H1 (cell line): ENCODE results near the gene ENO4. TPM values are rescaled to one million over a fixed set of nuclear protein-coding genes. Genes with fewer than 3 reads are reported as not detected.

ENCODE experiments used
- CTCF ChIA-PET: fragments of 300-600 bp; sonication (Branson Sonifier 250); formaldehyde crosslinking; loops from one replicate; lab custom pipeline; 2021; ENCODE audit not compliant: partially characterized antibody; lab: Charles Lee
- POLR2A ChIA-PET: fragments of 300-600 bp; sonication (Branson Sonifier 250); formaldehyde crosslinking; loops from one replicate; lab custom pipeline; 2021; ENCODE audit warnings: inconsistent platforms; ENCODE audit not compliant: partially characterized antibody; lab: Charles Lee
- DNase-seq, 2 experiments: peaks; one replicate each; pipeline versions ENCODE4 v3.0.0 to v3.0.0-alpha.2; 2010 to 2022; ENCODE audit warnings: low spot score in 2 of 2, low read depth in 1 of 2, mixed read lengths in 1 of 2
- FAIRE-seq: peaks from 2 replicates; lab custom pipeline; 2011; peaks lifted over from hg19 to GRCh38; lab: Jason Lieb, UNC
- H2AFZ ChIP-seq: 2 replicates; pipeline ENCODE4 v1.8.1; 2012; ENCODE audit warnings: low read length, inconsistent platforms
- H2AK5ac ChIP-seq: 2 replicates; pipeline ENCODE4 v1.6.1; 2013; ENCODE audit warnings: low read depth, low read length
- H2BK120ac ChIP-seq: replicated peaks from 2 replicates; pipeline ENCODE3; 2013; ENCODE audit warnings: low read depth, low read length, inconsistent platforms
- H2BK12ac ChIP-seq: 2 replicates; pipeline ENCODE4 v1.6.1; 2013; ENCODE audit warnings: low read depth, low read length
- H2BK15ac ChIP-seq: 2 replicates; pipeline ENCODE4 v1.6.1; 2013; ENCODE audit warnings: low read length
- H2BK20ac ChIP-seq: 2 replicates; pipeline ENCODE4 v1.6.1; 2013; ENCODE audit warnings: low read length
- H2BK5ac ChIP-seq: 2 replicates; pipeline ENCODE4 v1.6.1; 2013; ENCODE audit warnings: low read depth, low read length
- H3K14ac ChIP-seq: 2 replicates; pipeline ENCODE4 v1.6.1; 2013; ENCODE audit warnings: inconsistent platforms; ENCODE audit not compliant: insufficient read length
- H3K18ac ChIP-seq: 2 replicates; pipeline ENCODE4 v1.6.1; 2013; ENCODE audit warnings: low read length; ENCODE audit errors: extremely low read depth
- H3K23ac ChIP-seq: 2 replicates; pipeline ENCODE4 v1.6.1; 2013; ENCODE audit warnings: inconsistent platforms; ENCODE audit not compliant: insufficient read length
- H3K23me2 ChIP-seq: 2 replicates; pipeline ENCODE4 v1.6.1; 2013; ENCODE audit warnings: low read depth, low read length
- H3K27ac ChIP-seq: 2 replicates; pipeline ENCODE4 v1.6.1; 2011; ENCODE audit warnings: low read depth, low read length, inconsistent platforms
- H3K27me3 ChIP-seq, 4 experiments: replicated peaks in 1 of 4; 1 replicate in 1 of 4; 2 replicates in 3 of 4; pipeline versions ENCODE4 v1.6.1 to v1.8.1; 2011 to 2013; ENCODE audit warnings: low read length in 3 of 4, mild to moderate bottlenecking in 3 of 4, inconsistent platforms in 2 of 4, mixed read lengths in 2 of 4, moderate library complexity in 1 of 4; ENCODE audit not compliant: control insufficient read depth in 3 of 4, insufficient read depth in 3 of 4; ENCODE audit errors: extremely low read depth in 1 of 4
- H3K36me3 ChIP-seq, 4 experiments: 2 replicates each; pipeline versions ENCODE4 v1.6.1 to v1.8.1; 2011 to 2013; ENCODE audit warnings: mild to moderate bottlenecking in 4 of 4, low read length in 3 of 4, moderate library complexity in 2 of 4, control low read depth in 1 of 4, inconsistent platforms in 1 of 4; ENCODE audit not compliant: insufficient read depth in 4 of 4, control insufficient read depth in 2 of 4
- H3K4ac ChIP-seq: replicated peaks from 2 replicates; pipeline ENCODE3; 2013; ENCODE audit warnings: low read length, low read depth, mixed read lengths, inconsistent platforms; ENCODE audit not compliant: insufficient read length
- H3K4me1 ChIP-seq, 4 experiments: replicated peaks in 1 of 4; 1 replicate in 1 of 4; 2 replicates in 3 of 4; pipeline versions ENCODE4 v1.6.1 to v1.8.1; 2011 to 2013; ENCODE audit warnings: low read length in 3 of 4, inconsistent platforms in 2 of 4, mixed read lengths in 1 of 4; ENCODE audit not compliant: insufficient read depth in 4 of 4, control insufficient read depth in 3 of 4
- H3K4me2 ChIP-seq, 2 experiments: 2 replicates each; pipeline versions ENCODE4 v1.6.1 to v1.8.1; 2011 to 2013; ENCODE audit warnings: low read depth in 2 of 2, low read length in 2 of 2, control low read depth in 1 of 2, inconsistent platforms in 1 of 2, mild to moderate bottlenecking in 1 of 2; ENCODE audit not compliant: insufficient read depth in 1 of 2
- H3K4me3 ChIP-seq, 4 experiments: fragments of 200-600, 300-600 bp in 1 of 4; sonication (generic), shearing (Covaris generic), sonication (Bioruptor Twin) in 1 of 4; 2 replicates each; pipeline versions ENCODE4 v1.5.1 to v1.8.1; 2011 to 2016; ENCODE audit warnings: low read length in 4 of 4, low read depth in 3 of 4, control low read depth in 2 of 4, inconsistent platforms in 2 of 4, mild to moderate bottlenecking in 2 of 4, mixed read lengths in 1 of 4, moderate library complexity in 1 of 4; ENCODE audit not compliant: insufficient read depth in 2 of 4; ENCODE audit errors: extremely low read depth in 1 of 4
- H3K56ac ChIP-seq: replicated peaks from 2 replicates; pipeline ENCODE3; 2013; ENCODE audit warnings: low read depth, mild to moderate bottlenecking, mixed read lengths, low read length, inconsistent platforms; ENCODE audit not compliant: insufficient read length
- H3K79me1 ChIP-seq: 2 replicates; pipeline ENCODE4 v1.6.1; 2013; ENCODE audit warnings: low read depth, low read length, control low read depth
- H3K79me2 ChIP-seq, 2 experiments: 2 replicates each; pipeline versions ENCODE4 v1.6.1 to v1.8.1; 2012 to 2013; ENCODE audit warnings: low read length in 2 of 2, mild to moderate bottlenecking in 2 of 2, inconsistent platforms in 1 of 2; ENCODE audit not compliant: insufficient read depth in 2 of 2, control insufficient read depth in 1 of 2
- H3K9ac ChIP-seq, 4 experiments: replicated peaks in 1 of 4; 1 replicate in 1 of 4; 2 replicates in 3 of 4; pipeline versions ENCODE4 v1.6.1 to v1.8.1; 2011 to 2013; ENCODE audit warnings: low read depth in 3 of 4, low read length in 3 of 4, control low read depth in 2 of 4, mild to moderate bottlenecking in 2 of 4, moderate library complexity in 2 of 4, inconsistent platforms in 1 of 4; ENCODE audit errors: extremely low read depth in 1 of 4
- H3K9me3 ChIP-seq, 2 experiments: 2 replicates each; pipeline versions ENCODE4 v1.6.1 to v1.8.1; 2012 to 2013; ENCODE audit warnings: mild to moderate bottlenecking in 2 of 2, moderate library complexity in 2 of 2, control low read depth in 1 of 2, inconsistent platforms in 1 of 2, low read depth in 1 of 2, low read length in 1 of 2, mixed read lengths in 1 of 2; ENCODE audit not compliant: insufficient read depth in 2 of 2
- H4K20me1 ChIP-seq, 2 experiments: replicated peaks in 1 of 2; 2 replicates each; pipeline versions ENCODE3 to v1.8.1; 2011 to 2013; ENCODE audit warnings: inconsistent platforms in 2 of 2, low read length in 2 of 2, mild to moderate bottlenecking in 1 of 2; ENCODE audit not compliant: insufficient read depth in 2 of 2, control insufficient read depth in 1 of 2
- H4K5ac ChIP-seq: 2 replicates; pipeline ENCODE4 v1.6.1; 2013; ENCODE audit warnings: low read length, low read depth, mixed read lengths, inconsistent platforms; ENCODE audit not compliant: insufficient read length
- H4K8ac ChIP-seq: 2 replicates; pipeline ENCODE4 v1.8.0; 2013; ENCODE audit warnings: mild to moderate bottlenecking, moderate library complexity, low read length, inconsistent platforms; ENCODE audit not compliant: insufficient read depth; ENCODE audit errors: extremely low read depth
- H4K91ac ChIP-seq: replicated peaks from 2 replicates; pipeline ENCODE3; 2013; ENCODE audit warnings: low read length, mixed read lengths, inconsistent platforms; ENCODE audit not compliant: insufficient read length
- WGBS, 2 experiments: shearing (Covaris generic) in 1 of 2; methylation state at CpG; one replicate each; pipeline versions ENCODE4 v1.1.6 to v1.1.7; 2013 to 2015; ENCODE audit warnings: low lambda C conversion rate in 2 of 2, mixed read lengths in 2 of 2, inconsistent platforms in 1 of 2, low coverage in 1 of 2, missing lambda C conversion rate in 1 of 2; ENCODE audit not compliant: insufficient replicate concordance in 2 of 2, insufficient coverage in 1 of 2, insufficient read length in 1 of 2; ENCODE audit errors: extremely low coverage in 1 of 2, missing lambda C conversion rate in 1 of 2; 5-methylcytosine and 5-hydroxymethylcytosine counted together
- polyA plus RNA-seq, 7 experiments: library from polyadenylated mRNA; depleted of rRNA in 3 of 7; stranded (reverse) in 5 of 7; unstranded in 2 of 7; fragments of >200 nt in 5 of 7; fragments of 200-250 nt in 2 of 7; gene quantifications; 1 replicate in 5 of 7; 2 replicates in 1 of 7; 4 replicates in 1 of 7; pipeline versions ENCODE4 v1.2.1 to v1.2.3, GENCODE V29; 2011 to 2013; ENCODE audit warnings: missing spikeins in 2 of 7, mixed read lengths in 2 of 7
- total RNA-seq: library from RNA; stranded (reverse); fragmentation: NEBNext Ultra II Directional; extraction: Animal tissue kit (Norgen Biotek cat#: 25700); gene quantifications from 2 replicates; pipeline ENCODE4 v1.2.1, GENCODE V29; 2021

Gene ENO4
- total and polyA plus RNA-seq, 2 of the 8 experiments (the other 6 are each of a cell fraction or from before 2014, with no cell fraction given): 0.77 TPM; not detected in 1

- 88% methylated on average over 4 of the region's 6 CpGs; no CpG with 5 or more reads in 1 of the 2 experiments for WGBS, 2 experiments
These were observed 17.8 kb downstream of the ENO4 start for GRCh38 chr10:116866987-116867595.

More at GRCh38 chr10:116866987-116867595, 17.8 kb downstream of the ENO4 start:
- no peak overlapping the region for H2BK15ac ChIP-seq
- peaks cover 0 to 1% of the 10 kb centered on the region in 2 experiments; a peak in 1 of 4 replicates for H3K9me3 ChIP-seq
- POLR2A ChIA-PET: no interaction called here
- H3K18ac ChIP-seq: no peak overlapping the region
- no peaks in the 10 kb centered on the region; a peak in 2 of 8 replicates for H3K36me3 ChIP-seq
- no peak overlapping the region for H3K9ac ChIP-seq
- H3K23ac ChIP-seq: no peak overlapping the region
- no peaks in the 10 kb centered on the region for H3K23me2 ChIP-seq
- no peak overlapping the region for H4K8ac ChIP-seq
- H3K27ac ChIP-seq: no peak overlapping the region
- no peak overlapping the region for H3K4me2 ChIP-seq
- no peak overlapping the region for H2BK20ac ChIP-seq
- FAIRE-seq (no peak), DNase-seq (no peak)
- no peak overlapping the region for H2AK5ac ChIP-seq
- H2AFZ ChIP-seq: no peak overlapping the region
- H2BK120ac ChIP-seq: no peak overlapping the region
- no peak overlapping the region for H3K56ac ChIP-seq
- peaks cover 0 to 1% (median 0%) of the 10 kb centered on the region in 4 experiments; a peak in 2 of 7 replicates for H3K27me3 ChIP-seq
- no peak overlapping the region for H2BK5ac ChIP-seq
- no peak overlapping the region for H4K91ac ChIP-seq
- H4K20me1 ChIP-seq: no peaks in the 10 kb centered on the region
- CTCF ChIA-PET: interaction anchor here (1.6 kb wide), 1 partner anchor 79 kb away, joined by 4 read pairs; no protein-coding TSS in a partner anchor
- H4K5ac ChIP-seq: no peak overlapping the region
- H3K14ac ChIP-seq: no peak overlapping the region
- peaks cover 0 to 4% (median 0%) of the 10 kb centered on the region in 4 experiments; a peak in 3 of 7 replicates for H3K4me1 ChIP-seq
- H3K4me3 ChIP-seq: no peak overlapping the region
- no peaks in the 10 kb centered on the region for H3K79me2 ChIP-seq
- H3K4ac ChIP-seq: no peak overlapping the region
- H2BK12ac ChIP-seq: no peak overlapping the region
- no peaks in the 10 kb centered on the region for H3K79me1 ChIP-seq
